K562 (cell line): ENCODE measurements around the gene ANO8. TPM values are rescaled to one million over a fixed set of nuclear protein-coding genes. Genes with fewer than 3 reads are reported as not detected.
A peak's percentile ranks its signal among the peaks of the same experiment; 100 is the strongest.

ENCODE experiments used
- BCLAF1 ChIP-seq, 2 experiments: fragments of 450-650 bp in 1 of 2; IDR thresholded peaks; 2 replicates each; pipeline ENCODE4 v1.6.1; 2011 to 2017; ENCODE audit warnings: low read depth in 2 of 2, antibody characterized with exemption in 1 of 2, borderline replicate concordance in 1 of 2, low read length in 1 of 2, mild to moderate bottlenecking in 1 of 2, mixed read lengths in 1 of 2; ENCODE audit not compliant: control insufficient read depth in 1 of 2
- CBX2 ChIP-seq: fragments of 200-600 bp; sonication (generic); IDR thresholded peaks from one replicate; pipeline ENCODE4 v1.6.1; 2012; ENCODE audit warnings: mild to moderate bottlenecking, low read length, inconsistent platforms; ENCODE audit not compliant: insufficient read depth, poor library complexity, severe bottlenecking
- MTA3 ChIP-seq: fragments of 450-650 bp; formaldehyde crosslinking; IDR thresholded peaks from 2 replicates; pipeline ENCODE4 v1.6.1; 2017; ENCODE audit warnings: mild to moderate bottlenecking, borderline replicate concordance
- MXI1 ChIP-seq: IDR thresholded peaks from 2 replicates; pipeline ENCODE4 v1.6.1; 2011; ENCODE audit warnings: low read depth, mild to moderate bottlenecking, improper control_type of control experiment, low read length
- ZBTB26 ChIP-seq: fragments of 450-650 bp; formaldehyde crosslinking; IDR thresholded peaks from 2 replicates; pipeline ENCODE4 v1.4.0; 2022; ENCODE audit warnings: missing genetic modification characterization
- ZNF23 ChIP-seq: fragments of 250-450 bp; sonication (Bioruptor Pico); IDR thresholded peaks from 2 replicates; pipeline ENCODE4 v1.4.0; 2020; ENCODE audit warnings: mild to moderate bottlenecking
- polyA plus RNA-seq, 8 experiments: library from polyadenylated mRNA; depleted of rRNA in 4 of 8; stranded (reverse) in 5 of 8; unstranded in 3 of 8; fragments of >200 nt; fragmentation: Nextera tagmentation in 2 of 8; fragmentation: Illumina TruSeq in 1 of 8; extraction: Ambion mirVana in 2 of 8; extraction: Trizol in 1 of 8; gene quantifications; 2 replicates each; pipeline versions ENCODE4 v1.2.1 to v1.2.3, GENCODE V29; 2011 to 2014; ENCODE audit warnings: inconsistent platforms in 1 of 8, missing spikeins in 1 of 8
- total RNA-seq, 7 experiments: library from RNA; depleted of rRNA in 6 of 7; stranded (reverse); fragments of >200 nt in 6 of 7; fragmentation: Illumina TruSeq in 2 of 7; extraction: Trizol in 2 of 7; gene quantifications; 2 replicates each; pipeline versions ENCODE4 v1.2.1 to v1.2.3, GENCODE V29; 2011 to 2021; ENCODE audit warnings: low replicate concordance in 1 of 7
- TF ChIP-seq, protein P1 (sequence below): sonication (generic); formaldehyde crosslinking; IDR thresholded peaks from 2 replicates; pipeline ENCODE4 v1.8.1; 2023; ENCODE audit warnings: mild to moderate bottlenecking, missing genetic modification reagents
- TF ChIP-seq, protein P2 (sequence below): fragments of 450-650 bp; IDR thresholded peaks from 2 replicates; pipeline ENCODE4 v1.6.1; 2016; ENCODE audit warnings: missing biosample characterization, missing genetic modification characterization

The ANO8 gene
- total and polyA plus RNA-seq, 9 of the 15 experiments (the other 6 are each of a cell fraction or from before 2014, with no cell fraction given): 0.07 to 7.6 (median 2.3) TPM; not detected in 1

DNA sequence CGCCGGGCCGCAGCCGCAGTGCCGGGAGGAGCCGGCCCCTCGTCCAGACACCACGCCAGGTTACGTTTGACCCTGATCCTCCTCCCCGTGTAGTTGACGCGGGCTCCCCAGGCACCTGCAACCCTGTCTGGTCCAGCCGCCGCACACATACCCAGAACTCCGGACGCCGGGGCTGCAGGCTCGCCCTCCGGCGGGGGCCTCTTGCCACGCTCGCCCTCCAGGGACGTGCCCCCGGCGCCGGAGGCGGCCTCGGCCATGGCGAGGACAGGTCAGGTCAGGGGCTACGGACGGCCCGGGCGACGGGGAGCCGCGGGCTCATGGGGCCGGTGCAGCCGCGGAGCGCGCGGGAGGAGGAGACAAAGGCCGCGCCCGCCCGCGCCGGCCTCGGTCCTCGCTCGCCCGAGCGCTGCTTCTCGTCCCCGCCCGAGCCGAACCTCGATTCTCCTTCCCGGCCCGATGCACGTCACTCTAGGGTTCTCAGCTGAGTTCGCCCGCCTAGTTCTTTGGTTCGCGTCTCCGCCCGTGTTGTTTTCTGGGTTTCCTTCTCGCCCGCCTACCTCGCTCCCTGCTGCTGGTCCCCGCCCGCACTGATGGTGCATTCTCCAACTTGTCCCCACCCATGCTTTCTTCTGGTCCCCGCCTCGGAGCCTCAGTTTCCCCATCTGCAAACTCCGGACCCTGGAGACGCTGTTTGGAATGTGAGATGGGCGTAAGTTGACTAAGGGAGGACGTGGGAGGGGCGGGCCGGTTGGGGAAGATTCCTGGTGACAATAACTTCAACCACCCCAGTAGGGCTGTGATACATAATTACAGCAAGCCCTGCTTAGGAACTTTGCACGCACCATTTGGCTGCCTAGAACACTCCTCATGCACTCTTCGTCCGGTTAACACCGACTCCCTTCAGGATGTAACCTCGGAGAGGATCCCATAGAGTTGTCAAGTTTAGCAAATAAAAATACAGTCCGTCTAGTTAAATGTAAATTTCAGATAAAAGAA lies at the start of gene ANO8 (continued):
- peak in 1 of 2 experiments; percentile 96; a peak in 2 of 4 replicates for TF ChIP-seq BCLAF1 (IDR thresholded peaks at IDR 0.05; ENCODE audit: borderline replicate concordance in 1 of 2, control insufficient read depth in 1 of 2, low read depth in 2 of 2, low read length in 1 of 2)
- TF ChIP-seq, protein P1, sequence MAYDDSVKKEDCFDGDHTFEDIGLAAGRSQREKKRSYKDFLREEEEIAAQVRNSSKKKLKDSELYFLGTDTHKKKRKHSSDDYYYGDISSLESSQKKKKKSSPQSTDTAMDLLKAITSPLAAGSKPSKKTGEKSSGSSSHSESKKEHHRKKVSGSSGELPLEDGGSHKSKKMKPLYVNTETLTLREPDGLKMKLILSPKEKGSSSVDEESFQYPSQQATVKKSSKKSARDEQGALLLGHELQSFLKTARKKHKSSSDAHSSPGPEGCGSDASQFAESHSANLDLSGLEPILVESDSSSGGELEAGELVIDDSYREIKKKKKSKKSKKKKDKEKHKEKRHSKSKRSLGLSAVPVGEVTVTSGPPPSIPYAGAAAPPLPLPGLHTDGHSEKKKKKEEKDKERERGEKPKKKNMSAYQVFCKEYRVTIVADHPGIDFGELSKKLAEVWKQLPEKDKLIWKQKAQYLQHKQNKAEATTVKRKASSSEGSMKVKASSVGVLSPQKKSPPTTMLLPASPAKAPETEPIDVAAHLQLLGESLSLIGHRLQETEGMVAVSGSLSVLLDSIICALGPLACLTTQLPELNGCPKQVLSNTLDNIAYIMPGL: 0 out of 2 replicates have a peak, but pooled peaks have one; percentile 10
- TF ChIP-seq, protein P2, sequence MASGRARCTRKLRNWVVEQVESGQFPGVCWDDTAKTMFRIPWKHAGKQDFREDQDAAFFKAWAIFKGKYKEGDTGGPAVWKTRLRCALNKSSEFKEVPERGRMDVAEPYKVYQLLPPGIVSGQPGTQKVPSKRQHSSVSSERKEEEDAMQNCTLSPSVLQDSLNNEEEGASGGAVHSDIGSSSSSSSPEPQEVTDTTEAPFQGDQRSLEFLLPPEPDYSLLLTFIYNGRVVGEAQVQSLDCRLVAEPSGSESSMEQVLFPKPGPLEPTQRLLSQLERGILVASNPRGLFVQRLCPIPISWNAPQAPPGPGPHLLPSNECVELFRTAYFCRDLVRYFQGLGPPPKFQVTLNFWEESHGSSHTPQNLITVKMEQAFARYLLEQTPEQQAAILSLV (tag): no peak
- peak; percentile 62; the same call in 1 of the 2 replicates for TF ChIP-seq MXI1
- no peak for TF ChIP-seq ZBTB26
- no peak for TF ChIP-seq ZNF23 (CRISPR knock-in tag)
- TF ChIP-seq MTA3: peak; percentile 93
- no peak for TF ChIP-seq CBX2
